GM03348 (cell line): ENCODE results near the gene TAAR9.

ENCODE experiments used
- DNase-seq: peaks from one replicate; pipeline ENCODE4 v3.0.0; 2012; ENCODE audit warnings: low spot score

The TAAR9 gene

GRCh38 chr6:132537977-132538376 lies at the start of gene TAAR9:
Gene TAAR9, plus strand, starts transcription at chr6:132538277. Its CDS starts 13 bp downstream, at chr6:132538290.
- DNase-seq = no peak

- no peak for DNase-seq
Measured at GRCh38 chr6:132489376-132489775, 48.7 kb upstream of the TAAR9 start.

- peak; percentile 72 for DNase-seq
Measured at GRCh38 chr6:132490024-132490423, 48.1 kb upstream of the TAAR9 start.

GRCh38 chr6:132490478-132491204 lies 47.4 kb upstream of the TAAR9 start:
- peak; percentile 31 for DNase-seq

- DNase-seq = peak; percentile 24
Measured at GRCh38 chr6:132491303-132491702, 46.8 kb upstream of the TAAR9 start.

- DNase-seq = no peak
Measured at GRCh38 chr6:132491881-132492280, 46.2 kb upstream of the TAAR9 start.

GRCh38 chr6:132494954-132495353 lies 43.1 kb upstream of the TAAR9 start:
- DNase-seq = no peak

GRCh38 chr6:132495604-132496079 lies 42.4 kb upstream of the TAAR9 start:
- DNase-seq = no peak

GRCh38 chr6:132496519-132497180 lies 41.4 kb upstream of the TAAR9 start:
- no peak for DNase-seq

GRCh38 chr6:132498638-132499037 lies 39.4 kb upstream of the TAAR9 start:
- DNase-seq = no peak

GRCh38 chr6:132499757-132500156 lies 38.3 kb upstream of the TAAR9 start:
- no peak for DNase-seq

GRCh38 chr6:132504757-132505156 lies 33.3 kb upstream of the TAAR9 start:
- no peak for DNase-seq

- DNase-seq = no peak
Measured at GRCh38 chr6:132505158-132505557, 32.9 kb upstream of the TAAR9 start.

- DNase-seq = no peak
Measured at GRCh38 chr6:132506461-132506860, 31.6 kb upstream of the TAAR9 start.

- no peak for DNase-seq
Measured at GRCh38 chr6:132506869-132507808, 30.9 kb upstream of the TAAR9 start.

- no peak for DNase-seq
Measured at GRCh38 chr6:132511210-132511830, 26.8 kb upstream of the TAAR9 start.

- DNase-seq = no peak
Measured at GRCh38 chr6:132511831-132512220, 26.3 kb upstream of the TAAR9 start.

- no peak for DNase-seq
Measured at GRCh38 chr6:132512342-132512637, 25.8 kb upstream of the TAAR9 start.

- DNase-seq = peak; percentile 97
Measured at GRCh38 chr6:132512638-132513632, 25.1 kb upstream of the TAAR9 start, which contains the start of gene STX7. Gene STX7, minus strand, starts transcription at chr6:132513116. Its CDS starts 9,586 bp downstream, at chr6:132503530.

- no peak for DNase-seq
Measured at GRCh38 chr6:132513831-132514545, 24.1 kb upstream of the TAAR9 start.
